OCI-LY3 (cell line): ENCODE results near the gene GDF11.

ENCODE experiments used
- H2AFZ ChIP-seq: fragments of 200-600, 300-600 bp; shearing (Covaris generic); 2 replicates; pipeline ENCODE4 v1.6.0; 2014; ENCODE audit warnings: antibody characterized with exemption, low read depth, low read length
- H3K27ac ChIP-seq: fragments of 200-600, 300-600 bp; sonication (generic); 2 replicates; pipeline ENCODE4 v1.5.1; 2014; ENCODE audit warnings: mild to moderate bottlenecking, low read length, moderate library complexity, mixed read lengths
- H3K27me3 ChIP-seq: fragments of 200-600, 300-600 bp; sonication (generic); 2 replicates; pipeline ENCODE4 v1.6.1; 2014; ENCODE audit warnings: low read depth, low read length, mixed read lengths
- H3K36me3 ChIP-seq: fragments of 200-600, 300-600 bp; sonication (generic); replicated peaks from 2 replicates; pipeline ENCODE3; 2014; ENCODE audit warnings: low read depth, low read length, mixed read lengths
- H3K4me1 ChIP-seq: fragments of 300-600, 200-600 bp; sonication (generic); 2 replicates; pipeline ENCODE4 v1.6.1; 2014; ENCODE audit warnings: low read length, mixed read lengths
- H3K4me2 ChIP-seq: fragments of 200-600, 300-600 bp; sonication (generic); 2 replicates; pipeline ENCODE4 v1.6.1; 2014; ENCODE audit warnings: low read length, mixed read lengths
- H3K4me3 ChIP-seq: fragments of 300-600, 200-600 bp; sonication (generic); 2 replicates; pipeline ENCODE4 v1.5.1; 2014; ENCODE audit warnings: antibody characterized with exemption, mild to moderate bottlenecking, low read length, moderate library complexity
- H3K79me2 ChIP-seq: fragments of 300-600, 200-600 bp; shearing (Covaris generic); 2 replicates; pipeline ENCODE4 v1.6.1; 2014; ENCODE audit warnings: mild to moderate bottlenecking, low read length, mixed read lengths
- H3K9ac ChIP-seq: fragments of 300-600, 200-600 bp; shearing (Covaris generic); 2 replicates; pipeline ENCODE4 v1.6.0; 2014; ENCODE audit warnings: mild to moderate bottlenecking, low read length, moderate library complexity
- H3K9me3 ChIP-seq: fragments of 200-600, 300-600 bp; shearing (Covaris generic); 2 replicates; pipeline ENCODE4 v1.6.1; 2014; ENCODE audit warnings: low read length, mixed read lengths; ENCODE audit not compliant: insufficient read depth
- H4K20me1 ChIP-seq: fragments of 200-600, 300-600 bp; sonication (generic); 2 replicates; pipeline ENCODE4 v1.6.1; 2016; ENCODE audit warnings: low read length, mixed read lengths; ENCODE audit not compliant: insufficient read depth
- CTCF ChIP-seq: fragments of 200-600, 300-600 bp; sonication (generic); IDR thresholded peaks from 2 replicates; pipeline ENCODE4 v1.5.1; 2014; ENCODE audit warnings: antibody characterized with exemption, low read length, low read depth
- EZH2phosphoT487 ChIP-seq: fragments of 200-600 bp; shearing (Covaris generic); IDR thresholded peaks from 2 replicates; pipeline ENCODE4 v1.6.1; 2018; ENCODE audit warnings: antibody characterized with exemption, mixed run types, low read depth

Gene GDF11

GRCh38 chr12:55738123-55739024, 4.5 kb upstream of the GDF11 start:
- Histone ChIP-seq H3K27me3 (peaks cover 10% of the 10 kb centered on the region; the same call in 1 of the 2 replicates), H3K9ac (peak overlapping the region; percentile 83), H3K27ac (peak overlapping the region; percentile 80)

GRCh38 chr12:55739025-55739378, 3.9 kb upstream of the GDF11 start:
- Histone ChIP-seq H3K27ac (no peak overlapping the region), H3K4me2 (no peak overlapping the region; the same call in 1 of the 2 replicates), H4K20me1 (no peaks in the 10 kb centered on the region), H3K4me3 (peak overlapping the region; percentile 87), H3K27me3 (peaks cover 10% of the 10 kb centered on the region; the same call in 1 of the 2 replicates), H3K9me3 (no peaks in the 10 kb centered on the region), H3K4me1 (peaks cover 12% of the 10 kb centered on the region), H3K9ac (no peak overlapping the region), H2AFZ (no peak overlapping the region), H3K36me3 (no peaks in the 10 kb centered on the region), H3K79me2 (no peaks in the 10 kb centered on the region)
- TF ChIP-seq CTCF (no peak), EZH2phosphoT487 (no peak)

More at GRCh38 chr12:55738123-55739024, 4.5 kb upstream of the GDF11 start:
- H3K4me1 ChIP-seq, result peaks cover 12% of the 10 kb centered on the region
- H3K4me2 ChIP-seq, result peak overlapping the region; percentile 94
- peak overlapping the region; percentile 87 for H3K4me3 ChIP-seq
- peak; percentile 87 for TF ChIP-seq CTCF
- no peak for TF ChIP-seq EZH2phosphoT487
- no peaks in the 10 kb centered on the region for H3K79me2 ChIP-seq
- peak overlapping the region; percentile 96 for H2AFZ ChIP-seq
- no peaks in the 10 kb centered on the region for H3K36me3 ChIP-seq
- no peaks in the 10 kb centered on the region for H4K20me1 ChIP-seq
- no peaks in the 10 kb centered on the region for H3K9me3 ChIP-seq

GRCh38 chr12:55741931-55742680, 816 bp upstream of the GDF11 start:
- Histone ChIP-seq H3K79me2 (no peaks in the 10 kb centered on the region), H3K9ac (peak overlapping the region; percentile 56), H3K27me3 (peaks cover 14% of the 10 kb centered on the region), H3K4me3 (peak overlapping the region; percentile 83), H2AFZ (peak overlapping the region; percentile 82), H3K9me3 (no peaks in the 10 kb centered on the region), H3K4me1 (peaks cover 26% of the 10 kb centered on the region), H4K20me1 (no peaks in the 10 kb centered on the region), H3K36me3 (no peaks in the 10 kb centered on the region), H3K27ac (no peak overlapping the region), H3K4me2 (peak overlapping the region; percentile 87)
- TF ChIP-seq CTCF (no peak), EZH2phosphoT487 (no peak)
